HG03558 (cell line): ENCODE results near the gene TIMM13.
"Not testable (repeated sequence)": the region's sequence is repeated elsewhere in the genome, so short reads cannot be mapped to it uniquely, and the experiment has no call there.

Source experiments
- ATAC-seq: cut with Tn5 transposase; IDR thresholded peaks from one replicate; pipeline ENCODE4 v1.9.1; 2021; ENCODE audit warnings: moderate number of reproducible peaks; ENCODE audit not compliant: unreplicated experiment; ENCODE audit errors: extremely low read depth

The TIMM13 gene

DNA sequence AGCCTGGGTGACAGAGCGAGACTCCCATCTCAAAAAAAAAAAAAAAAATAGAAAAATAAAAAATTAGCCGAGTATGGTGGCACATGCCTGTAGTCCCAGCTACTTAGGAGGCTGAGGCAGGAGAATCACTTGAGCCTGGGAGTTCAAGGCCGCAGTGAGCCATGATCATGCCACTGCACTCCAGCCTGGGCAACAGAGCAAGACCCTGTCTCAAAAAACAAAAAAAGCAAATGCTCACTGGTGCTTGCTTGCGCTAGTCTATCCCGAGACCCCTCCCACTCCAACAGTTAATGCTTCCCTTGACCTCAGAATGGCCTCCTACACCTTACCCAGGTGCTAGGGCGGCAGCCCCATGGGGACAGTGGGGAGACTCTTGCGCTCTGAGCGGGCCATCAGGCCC, 9.9 kb downstream of the TIMM13 start:
- ATAC-seq, result not testable (repeated sequence)

- ATAC-seq, result no peak
These were observed 10.9 kb downstream of the TIMM13 start for GRCh38 chr19:2416321-2417097.

- no peak for ATAC-seq
These were observed 11.4 kb downstream of the TIMM13 start for GRCh38 chr19:2415973-2416319.

DNA sequence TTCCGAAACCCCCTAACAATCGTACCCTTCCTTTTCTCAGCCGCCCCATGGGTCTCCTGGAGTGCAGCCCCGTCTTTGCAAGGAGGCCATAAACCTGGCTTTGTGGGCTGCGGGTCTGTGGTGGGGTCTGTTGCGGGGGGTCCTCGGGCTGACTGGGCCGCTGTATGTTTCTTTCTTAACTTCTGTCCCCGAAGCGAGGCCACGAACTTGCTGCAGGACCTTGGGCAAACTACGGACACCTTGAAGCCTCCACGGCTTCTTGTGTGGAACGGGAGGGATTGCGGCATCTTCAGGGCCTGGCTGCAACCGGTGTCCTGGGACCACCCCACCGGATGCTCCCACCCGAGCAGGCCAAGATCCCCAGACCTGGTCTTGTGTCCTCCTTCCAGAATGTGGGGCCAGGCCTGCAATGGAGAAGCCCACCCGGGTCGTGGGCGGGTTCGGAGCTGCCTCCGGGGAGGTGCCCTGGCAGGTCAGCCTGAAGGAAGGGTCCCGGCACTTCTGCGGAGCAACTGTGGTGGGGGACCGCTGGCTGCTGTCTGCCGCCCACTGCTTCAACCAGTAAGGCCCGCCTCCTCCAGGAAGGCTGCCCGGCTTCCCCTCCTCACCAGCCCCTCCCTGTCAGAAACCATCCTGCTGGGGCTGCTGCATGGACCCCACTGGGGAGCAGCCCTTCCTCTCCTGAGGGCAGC, 12.0 kb downstream of the TIMM13 start:
- no peak for ATAC-seq

DNA sequence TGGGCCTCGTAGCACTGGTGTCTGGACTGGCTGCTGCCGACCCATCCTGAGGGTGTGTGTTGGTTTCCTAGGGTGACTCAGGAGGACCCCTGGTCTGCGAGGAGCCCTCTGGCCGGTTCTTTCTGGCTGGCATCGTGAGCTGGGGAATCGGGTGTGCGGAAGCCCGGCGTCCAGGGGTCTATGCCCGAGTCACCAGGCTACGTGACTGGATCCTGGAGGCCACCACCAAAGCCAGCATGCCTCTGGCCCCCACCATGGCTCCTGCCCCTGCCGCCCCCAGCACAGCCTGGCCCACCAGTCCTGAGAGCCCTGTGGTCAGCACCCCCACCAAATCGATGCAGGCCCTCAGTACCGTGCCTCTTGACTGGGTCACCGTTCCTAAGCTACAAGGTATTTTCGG, 13.8 kb downstream of the TIMM13 start:
- ATAC-seq, result no peak

- ATAC-seq, result no peak
These were observed 14.2 kb downstream of the TIMM13 start for GRCh38 chr19:2413159-2413558.

GRCh38 chr19:2412449-2412848, 14.9 kb downstream of the TIMM13 start:
- no peak for ATAC-seq

DNA sequence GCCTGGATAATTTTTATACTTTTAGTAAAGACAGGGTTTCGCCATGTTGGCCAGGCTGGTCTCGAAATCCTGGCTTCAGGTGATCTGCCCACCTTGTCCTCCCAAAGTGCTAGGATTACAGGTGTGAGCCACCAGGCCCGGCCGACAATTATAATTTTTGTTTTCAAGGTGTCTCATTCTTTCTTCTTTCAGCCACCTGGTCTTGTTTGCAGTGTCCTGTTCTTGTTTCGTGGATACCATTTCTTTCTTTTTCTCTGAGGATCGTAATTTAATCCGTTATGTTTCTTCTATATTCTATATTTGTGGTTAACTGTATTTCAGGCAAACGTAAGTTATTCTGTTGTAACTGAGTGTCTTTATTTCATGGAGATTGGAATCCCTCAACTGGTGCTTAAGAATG, 15.7 kb downstream of the TIMM13 start:
- ATAC-seq, result no peak

GRCh38 chr19:2410023-2410422, 17.4 kb downstream of the TIMM13 start:
- no peak for ATAC-seq

DNA sequence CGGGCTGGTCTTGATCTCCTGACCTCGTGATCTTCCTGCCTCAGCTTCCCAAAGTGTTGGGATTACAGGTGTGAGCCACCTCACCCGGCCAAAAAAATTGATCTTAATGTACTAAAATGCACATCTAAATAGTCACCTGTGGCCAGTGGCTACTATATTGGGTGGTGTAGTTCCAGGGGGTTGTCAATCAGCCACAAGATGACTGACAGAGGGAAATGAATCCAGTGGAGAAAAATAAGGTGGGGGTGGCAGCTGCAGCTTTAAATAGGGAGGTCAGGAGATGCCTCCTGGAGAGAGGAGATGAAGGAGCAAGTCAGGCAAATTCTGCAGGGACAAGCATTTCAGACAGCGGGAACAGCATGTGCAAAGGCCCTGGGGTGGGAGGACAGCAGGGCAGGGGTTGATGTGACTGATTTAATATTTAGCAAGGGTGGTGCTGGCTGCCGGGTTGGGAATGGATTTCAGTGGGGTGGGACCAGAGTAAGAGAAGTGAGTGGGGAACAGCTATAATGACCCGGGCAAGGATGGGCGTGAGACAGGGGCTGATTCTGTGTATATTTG, 18.0 kb downstream of the TIMM13 start:
- ATAC-seq, result no peak

- no peak for ATAC-seq
These were observed 19.1 kb downstream of the TIMM13 start for GRCh38 chr19:2408247-2408646.

- ATAC-seq, result no peak
These were observed 27.8 kb downstream of the TIMM13 start for GRCh38 chr19:2399582-2399981.

GRCh38 chr19:2398735-2399305, 28.6 kb downstream of the TIMM13 start:
- ATAC-seq, result no peak

DNA sequence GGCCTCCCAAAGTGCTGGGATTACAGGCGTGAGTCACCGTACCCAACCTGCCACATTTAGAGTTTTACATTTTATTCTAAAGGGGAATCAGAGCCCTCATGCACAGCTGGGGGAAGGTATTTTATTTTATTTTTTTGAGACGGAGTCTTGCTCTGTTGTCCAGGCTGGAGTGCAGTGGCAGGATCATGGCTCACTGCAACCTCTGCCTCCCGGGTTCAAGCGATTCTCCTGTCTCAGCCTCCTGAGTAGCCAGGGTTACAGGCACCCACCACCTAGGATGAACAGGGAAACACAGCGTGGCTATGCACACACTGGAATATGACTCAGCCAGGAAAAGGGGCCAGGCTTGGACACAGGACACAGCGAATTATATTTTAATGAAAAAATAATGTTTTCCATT, 30.2 kb downstream of the TIMM13 start:
- ATAC-seq, result not testable (repeated sequence)

- ATAC-seq, result not testable (repeated sequence)
These were observed 32.0 kb downstream of the TIMM13 start for GRCh38 chr19:2395293-2395829.

DNA sequence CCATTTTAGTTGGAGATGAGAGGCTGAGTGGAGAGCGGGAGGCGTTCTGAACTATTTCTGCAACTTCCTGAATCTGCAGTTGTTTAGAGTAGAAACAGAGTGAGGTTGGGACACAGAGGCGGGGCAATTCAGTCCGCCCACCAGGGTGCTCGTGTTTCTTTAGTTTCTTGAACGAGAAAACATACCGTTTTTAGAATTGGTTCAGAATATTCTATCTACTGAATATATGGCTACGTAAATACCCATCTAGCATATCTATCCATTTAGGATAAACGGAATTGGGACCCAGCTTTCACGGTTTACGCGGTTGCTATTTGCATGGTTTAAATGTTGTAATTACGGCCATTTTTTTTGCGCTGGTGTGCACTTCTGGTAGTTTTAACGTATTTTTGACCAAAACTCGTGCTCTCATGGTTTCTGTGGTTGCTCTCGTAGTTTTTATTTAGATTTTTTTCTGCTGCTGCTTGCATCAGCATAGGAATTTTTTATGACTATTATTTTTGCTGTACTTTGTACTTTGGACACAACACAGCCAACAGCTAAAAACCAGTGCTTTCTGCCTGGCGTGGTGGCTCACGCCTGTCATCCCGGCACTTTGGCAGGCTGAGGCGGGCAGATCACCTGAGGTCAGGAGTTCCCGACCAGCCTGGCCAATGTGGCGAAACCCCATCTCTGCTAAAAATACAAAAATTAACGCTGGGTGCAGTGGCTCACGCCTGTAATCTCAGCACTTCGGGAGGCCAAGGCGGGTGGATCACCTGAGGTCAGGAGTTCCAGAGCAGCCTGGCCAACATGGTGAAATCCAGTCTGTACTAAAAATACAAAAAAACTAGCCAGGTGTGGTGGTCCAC, 32.7 kb downstream of the TIMM13 start:
- ATAC-seq, result no peak

DNA sequence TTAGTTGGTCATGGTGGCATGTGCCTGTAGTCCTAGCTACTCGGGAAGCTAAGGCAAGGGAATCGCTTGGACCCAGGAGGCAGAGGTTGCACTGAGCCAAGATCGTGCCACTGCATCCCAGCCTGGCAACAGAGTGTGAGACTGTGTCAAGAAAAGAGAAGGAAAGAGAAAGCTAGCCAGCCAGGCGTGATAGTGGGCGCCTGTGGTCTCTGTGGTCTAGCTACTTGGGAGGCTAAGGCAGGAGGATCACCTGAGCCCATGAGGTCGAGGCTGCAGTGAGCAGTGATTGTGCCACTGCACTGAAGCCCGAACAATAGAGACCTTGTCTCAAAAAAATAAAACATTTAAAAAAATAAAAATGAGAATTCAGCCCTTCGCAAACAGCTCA, 33.3 kb downstream of the TIMM13 start:
- no peak for ATAC-seq

DNA sequence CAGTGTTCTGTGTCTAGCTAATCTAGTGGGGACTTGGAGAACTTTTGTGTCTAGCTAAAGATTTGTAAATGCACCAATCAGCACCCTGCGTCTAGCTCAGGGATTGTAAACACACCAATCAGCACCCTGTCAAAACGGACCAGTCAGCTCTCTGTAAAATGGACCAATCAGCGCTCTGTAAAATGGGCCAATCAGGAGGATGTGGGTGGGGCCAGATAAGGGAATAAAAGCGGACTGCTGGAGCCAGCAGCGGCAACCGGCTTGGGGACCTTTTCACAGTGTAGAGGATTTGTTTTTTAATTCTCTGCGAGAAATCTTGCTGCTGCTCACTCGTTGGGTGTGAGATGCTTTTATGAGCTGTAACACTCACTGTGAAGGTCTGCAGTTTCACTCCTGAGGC, 34.5 kb downstream of the TIMM13 start:
- not testable (repeated sequence) for ATAC-seq

DNA sequence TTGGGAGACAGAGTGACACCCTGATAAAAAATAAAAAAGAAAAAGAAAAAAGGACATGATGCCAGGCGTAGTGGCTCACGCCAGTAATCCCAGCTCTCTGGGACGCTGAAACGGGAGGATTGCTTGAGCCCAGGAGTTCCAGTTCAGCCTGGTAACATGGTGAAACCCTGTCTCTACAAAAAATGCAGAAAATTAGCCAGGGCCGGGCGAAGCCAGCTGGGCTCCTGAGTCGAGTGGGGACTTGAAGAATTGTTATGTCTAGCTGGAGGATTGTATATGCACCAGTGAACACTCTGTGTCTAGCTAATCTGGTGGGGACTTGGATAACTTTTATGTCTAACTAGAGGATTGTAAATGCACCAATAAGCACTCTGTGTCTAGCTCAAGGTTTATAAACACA, 35.0 kb downstream of the TIMM13 start:
- ATAC-seq, result no peak

DNA sequence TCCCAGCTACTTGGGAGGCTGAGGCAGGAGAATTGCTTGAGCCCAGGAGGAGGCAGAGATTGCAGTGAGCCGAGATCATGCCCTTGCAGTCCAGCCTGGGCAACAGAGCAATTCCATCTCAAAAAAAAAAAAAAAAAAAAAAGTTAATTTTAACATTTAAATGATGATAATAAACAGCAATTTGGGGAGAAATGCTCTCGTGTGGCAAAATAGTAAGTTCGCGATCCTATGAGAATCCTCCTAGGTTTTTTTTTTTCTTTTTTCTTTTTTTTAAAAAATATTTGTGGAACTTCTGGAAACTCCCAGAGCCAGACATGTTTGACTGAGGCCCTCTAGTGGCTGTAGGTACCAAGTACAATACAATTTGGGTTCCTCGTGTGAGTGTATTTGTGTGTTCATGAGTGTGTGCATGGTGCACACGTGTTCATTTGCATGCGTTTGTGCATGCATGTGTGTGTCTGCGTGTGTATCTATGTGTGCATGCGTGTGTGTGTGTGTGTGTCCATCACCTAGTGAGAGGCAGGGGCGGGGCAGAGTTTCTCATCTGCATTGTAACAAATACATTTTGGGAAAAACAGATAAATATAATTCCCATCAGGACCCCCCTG, 36.2 kb downstream of the TIMM13 start:
- ATAC-seq, result no peak
